ENCODE measurements around the gene ARHGAP22.

ARHGAP22 gene

DNA sequence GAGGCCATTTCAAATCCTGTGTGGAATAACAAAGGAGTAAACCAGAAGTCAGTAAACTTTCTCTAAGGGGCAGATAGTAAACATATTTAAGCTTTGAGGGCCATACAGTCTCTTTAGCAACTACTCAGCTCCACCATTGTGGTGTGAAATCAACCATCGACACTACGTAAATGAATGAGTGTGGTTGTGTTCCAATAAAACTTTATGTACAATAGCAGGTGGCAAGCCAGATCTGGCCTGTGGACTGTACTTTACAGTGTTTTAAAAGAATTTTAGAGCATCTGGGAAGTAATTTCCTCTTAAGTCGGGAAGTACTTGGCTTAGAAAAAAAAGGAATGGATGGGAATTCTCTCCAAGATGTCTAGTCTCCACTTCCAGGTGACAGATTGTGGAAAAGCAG, 71.3 kb downstream of the ARHGAP22 start:
- no peak for DNase-seq (ENCODE audit: low read depth)

DNA sequence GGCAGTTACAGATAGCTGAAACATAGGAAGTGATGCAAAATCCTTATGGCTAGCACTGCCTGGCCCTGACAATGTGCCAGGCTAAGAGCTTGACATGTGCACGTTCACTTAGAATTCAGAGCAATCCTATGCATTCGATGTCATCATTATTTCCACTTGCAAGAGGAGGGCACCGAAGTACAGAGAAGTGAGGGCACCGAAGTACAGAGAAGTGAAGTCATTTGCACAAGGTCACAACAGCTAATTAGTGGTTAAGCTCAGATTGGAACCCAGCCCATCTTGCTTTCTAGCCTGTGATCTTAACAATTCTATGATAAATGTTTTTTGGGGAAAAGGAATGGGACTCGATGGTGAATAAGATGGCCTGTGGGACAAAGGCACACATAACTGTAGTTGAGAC, 73.4 kb downstream of the ARHGAP22 start:
- DNase-seq (ENCODE audit: low read depth): no peak

DNA sequence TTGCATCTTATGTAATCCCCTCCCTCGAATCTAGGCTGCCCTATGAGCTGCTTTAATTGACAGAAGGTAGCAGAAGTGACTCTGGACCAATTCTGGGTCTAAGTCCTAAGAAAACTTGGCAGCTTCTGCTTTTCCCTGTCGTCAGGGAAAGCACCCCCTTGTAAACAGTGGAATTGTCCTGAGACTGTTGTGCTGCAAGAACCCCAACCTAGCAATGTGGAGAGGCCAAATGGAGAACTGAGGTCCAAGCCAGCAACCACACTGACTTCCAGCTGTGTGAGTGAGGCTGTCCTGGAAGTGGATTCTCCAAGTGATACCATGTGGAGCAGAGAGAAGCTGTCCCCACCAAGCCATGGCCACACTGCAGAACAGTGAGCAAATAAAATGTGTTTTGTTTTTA, 75.5 kb downstream of the ARHGAP22 start:
- DNase-seq (ENCODE audit: low read depth): no peak

DNA sequence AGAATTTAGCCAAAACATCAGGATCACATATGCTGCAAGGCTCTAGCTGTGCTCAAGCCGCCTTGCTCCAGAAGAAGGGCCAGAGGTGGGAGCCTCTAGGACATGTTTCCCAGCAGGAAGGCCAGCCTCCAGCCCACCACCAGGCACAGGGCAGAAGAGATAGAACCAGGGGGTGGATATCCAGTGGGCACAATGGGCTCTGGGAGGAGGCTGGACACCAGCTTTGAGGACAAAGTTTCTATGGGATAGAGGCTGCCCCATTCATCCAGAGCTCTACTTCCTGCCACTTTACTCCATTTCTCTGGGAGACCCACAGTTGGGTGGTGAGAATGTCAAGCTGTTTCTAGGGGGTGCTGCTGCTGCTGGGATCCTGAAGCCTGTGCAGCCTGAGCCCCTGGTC, 77.1 kb downstream of the ARHGAP22 start:
- DNase-seq (ENCODE audit: low read depth): no peak

DNA sequence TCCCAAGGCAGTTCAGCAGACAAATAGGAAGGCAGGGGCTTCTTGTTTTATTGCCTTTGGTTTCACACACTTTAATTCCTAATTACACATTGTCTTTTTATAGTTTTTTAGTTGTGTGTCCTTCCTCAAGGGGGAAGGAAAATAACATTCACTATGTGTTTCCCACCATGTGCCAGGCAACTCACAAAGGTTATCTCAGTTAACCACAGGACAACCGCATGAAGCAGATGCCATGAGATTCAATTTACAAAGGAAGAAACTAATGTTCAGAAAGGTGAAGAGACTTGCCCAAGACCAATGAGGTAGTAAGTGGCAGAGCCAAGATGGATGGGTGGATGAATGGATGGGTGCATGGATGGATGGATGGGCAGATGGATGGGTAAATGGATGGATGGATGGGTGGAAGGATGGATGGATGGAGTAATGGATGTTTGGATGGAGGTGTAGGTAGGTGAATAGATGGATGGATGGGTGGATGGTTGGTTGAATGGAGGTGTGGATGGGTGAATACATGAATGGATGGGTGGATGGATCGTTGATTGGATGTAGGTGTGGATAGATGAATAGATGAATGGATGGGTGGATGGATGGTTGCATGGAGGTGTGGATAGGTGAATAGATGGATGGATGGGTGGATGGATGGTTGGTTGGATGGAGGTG, 77.9 kb downstream of the ARHGAP22 start:
- no peak for DNase-seq (ENCODE audit: low read depth)

DNA sequence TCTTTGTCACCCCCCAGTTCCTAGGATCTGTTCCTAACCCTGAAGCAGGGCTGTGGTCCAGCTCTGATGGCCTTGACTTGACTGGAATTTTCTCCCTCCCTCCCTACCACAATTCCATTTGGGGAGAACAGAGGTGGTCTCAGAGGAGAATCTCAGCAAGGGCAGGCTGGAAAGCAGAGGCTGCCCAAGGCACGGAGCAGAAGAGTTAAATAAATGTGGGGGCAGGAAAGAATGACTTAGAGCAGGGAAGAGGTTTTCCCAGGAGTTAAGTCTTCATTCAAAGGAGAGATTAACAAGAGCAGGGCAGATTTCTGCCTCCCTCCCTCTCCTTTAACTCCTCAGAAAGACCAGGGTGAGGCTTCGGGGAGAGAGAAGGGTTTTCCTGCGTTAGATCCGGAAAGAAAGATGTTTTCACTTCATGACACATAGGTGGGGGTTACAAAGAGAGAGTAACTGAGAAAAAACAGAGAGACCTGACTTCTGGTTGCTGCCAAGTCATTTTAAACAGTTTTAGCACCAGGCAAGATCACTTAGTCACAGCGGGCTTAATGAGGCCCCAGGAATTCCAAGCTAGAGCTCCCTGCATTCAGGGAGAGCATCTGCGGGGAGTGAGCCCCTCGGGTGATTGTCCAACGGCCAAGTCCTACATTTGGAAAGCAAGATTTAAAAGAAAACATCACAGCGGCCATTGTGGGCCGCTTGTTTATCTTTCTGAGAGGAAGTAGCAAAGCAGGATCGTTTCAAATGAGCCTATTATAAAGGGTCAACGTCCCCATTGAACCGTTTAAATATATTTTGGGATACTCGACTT, 78.7 kb downstream of the ARHGAP22 start:
- peak; percentile 57 for DNase-seq (ENCODE audit: low read depth)

DNA sequence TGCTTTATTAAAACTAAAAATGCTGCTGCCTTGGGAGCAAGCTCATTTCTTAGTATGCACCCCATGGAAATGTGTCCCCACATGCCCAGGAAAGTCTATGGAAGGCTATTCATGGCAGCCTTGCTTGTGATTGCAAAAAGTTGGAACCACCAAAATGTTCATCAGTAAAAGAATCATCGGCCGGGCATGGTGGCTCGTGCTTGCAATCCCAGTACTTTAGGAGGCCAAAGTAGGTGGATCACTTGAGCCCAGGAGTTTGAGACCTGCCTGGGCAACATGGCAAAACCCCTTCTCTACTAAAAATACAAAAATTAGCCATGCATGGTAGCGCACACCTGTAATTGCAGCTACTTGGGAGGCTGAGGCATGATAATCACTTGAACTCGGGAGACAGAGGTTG, 79.8 kb downstream of the ARHGAP22 start:
- DNase-seq (ENCODE audit: low read depth): no peak

DNA sequence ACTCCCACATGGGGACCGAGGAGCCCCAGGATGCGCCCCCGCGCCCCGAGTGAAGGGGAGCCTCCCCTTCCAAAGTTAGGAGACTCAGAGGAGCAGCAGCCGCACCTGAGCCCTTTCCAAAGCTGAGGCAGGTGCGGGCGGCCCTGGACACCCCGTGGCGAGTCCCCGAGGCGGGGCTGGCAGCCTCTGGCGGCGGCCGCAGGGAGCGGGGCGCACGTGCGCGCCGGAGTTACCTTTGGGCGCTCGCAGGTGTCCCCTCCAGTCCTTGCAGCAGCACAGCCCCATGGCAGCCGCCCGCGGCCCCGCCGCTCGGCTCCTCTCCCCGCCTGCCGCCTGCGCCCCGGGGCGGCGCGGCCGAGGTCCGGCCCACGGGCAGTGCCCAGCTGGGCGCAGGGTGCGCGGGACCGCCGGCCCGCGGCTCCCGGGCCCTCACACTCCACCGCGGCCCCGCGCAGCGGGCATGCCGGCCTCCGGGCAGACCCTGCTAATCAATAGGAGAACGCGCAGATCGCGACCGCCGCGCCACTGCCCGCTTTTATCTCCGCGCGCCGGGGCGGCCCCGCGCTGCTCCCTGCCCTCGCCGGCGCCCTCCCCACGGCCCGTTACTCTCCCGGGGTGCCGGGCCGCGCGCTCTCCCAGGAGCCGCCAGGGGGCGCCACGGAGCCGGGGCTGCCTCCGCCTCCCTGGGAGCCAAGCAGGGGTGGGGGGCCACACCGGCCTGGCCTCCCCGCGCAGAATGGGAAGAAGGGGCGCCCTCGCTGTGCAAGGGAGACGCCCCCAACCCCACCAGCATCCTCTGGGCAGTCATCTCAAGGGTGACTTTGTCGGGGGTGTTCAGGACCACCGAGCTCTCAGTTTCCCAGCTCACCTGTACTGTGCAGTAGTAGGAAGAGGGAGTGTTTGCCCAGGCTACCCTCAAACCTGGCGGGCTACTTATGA, 80.8 kb downstream of the ARHGAP22 start:
- DNase-seq (ENCODE audit: low read depth): no peak

DNA sequence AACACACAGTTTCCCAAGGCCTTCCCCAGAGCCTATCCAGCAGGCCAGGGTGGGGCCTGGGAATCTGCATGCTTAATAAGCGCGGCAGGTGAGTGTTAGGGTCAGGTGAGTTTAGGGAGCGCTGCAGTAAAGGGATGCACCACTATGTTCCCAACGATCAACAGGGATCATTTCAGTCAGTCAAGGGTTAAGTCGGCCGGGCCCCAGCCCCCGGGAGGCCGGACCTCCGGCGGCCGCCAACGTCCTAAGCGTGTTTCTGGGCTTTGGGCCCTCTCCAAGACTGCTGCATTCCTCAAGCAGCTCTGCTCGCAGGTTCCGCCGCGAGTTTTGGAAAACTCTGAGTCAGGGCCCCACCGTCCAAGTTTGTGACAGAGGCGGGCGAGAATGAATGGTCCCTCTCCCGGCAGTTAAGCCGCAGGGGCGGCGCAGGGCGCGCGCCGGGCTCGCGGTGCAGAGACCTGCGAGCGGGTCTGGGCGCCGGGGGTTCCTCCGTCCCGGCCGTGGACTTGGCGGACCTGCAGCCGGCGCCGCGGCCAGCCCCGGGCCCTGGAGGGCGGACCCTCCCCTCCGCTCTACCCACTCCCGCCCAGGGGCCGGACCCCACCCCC, 81.6 kb downstream of the ARHGAP22 start:
- DNase-seq (ENCODE audit: low read depth): peak; percentile 56

DNA sequence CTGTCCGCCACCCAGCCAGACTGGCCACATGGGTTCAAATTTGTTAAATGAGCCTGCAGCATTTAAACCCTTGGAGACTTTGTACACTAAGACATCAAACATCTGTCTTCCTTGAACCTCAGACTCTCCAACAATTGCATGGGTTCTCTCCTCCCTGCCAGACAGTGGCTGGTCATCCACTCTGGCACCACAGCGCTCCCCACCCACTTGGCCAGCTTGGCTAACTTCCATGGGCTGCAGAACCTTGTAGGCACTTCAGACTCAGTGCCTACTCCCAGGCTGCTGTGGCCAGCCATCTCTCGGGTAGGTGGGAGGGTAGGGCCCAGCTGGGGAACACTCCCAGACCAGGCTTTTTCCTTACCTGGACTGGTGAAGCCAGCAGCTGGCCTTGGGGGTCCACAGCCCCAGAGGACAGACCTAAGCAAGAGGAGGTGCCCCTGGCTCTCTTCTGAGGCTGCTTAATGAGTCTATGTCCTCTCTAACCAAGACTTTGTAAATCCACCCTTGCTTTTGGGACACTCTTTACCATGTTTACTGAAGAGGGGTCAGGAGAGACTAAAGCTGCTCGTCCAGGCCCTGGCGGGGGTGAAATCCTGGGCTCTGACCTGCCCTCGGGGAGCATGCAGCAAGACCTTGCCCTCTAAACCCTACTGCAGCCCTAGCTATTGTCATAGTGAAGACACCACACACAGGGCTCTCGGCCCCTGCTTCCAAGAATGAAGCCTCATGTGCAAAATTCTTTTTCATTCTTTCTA, 82.7 kb downstream of the ARHGAP22 start:
- DNase-seq (ENCODE audit: low read depth): no peak

DNA sequence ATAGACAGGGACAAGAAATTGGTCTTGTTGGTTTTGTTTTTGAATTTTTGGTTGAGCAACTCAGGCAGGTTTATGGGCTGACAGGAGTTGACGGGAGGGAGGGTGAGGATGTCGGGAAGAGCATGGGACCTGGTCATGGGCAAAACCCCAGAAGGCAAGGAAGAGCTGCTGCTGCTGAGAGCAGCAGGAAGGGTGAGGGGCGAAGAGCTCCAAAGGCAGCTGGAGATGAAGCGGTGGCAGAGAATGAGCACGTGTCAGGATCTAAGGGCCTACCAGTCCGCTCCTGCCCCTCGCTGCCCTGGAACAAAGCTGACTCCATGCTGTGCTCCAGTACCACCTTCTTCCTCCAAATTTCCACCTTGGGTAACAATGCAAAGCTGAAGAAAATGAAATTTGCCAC, 84.3 kb downstream of the ARHGAP22 start:
- DNase-seq (ENCODE audit: low read depth): no peak

DNA sequence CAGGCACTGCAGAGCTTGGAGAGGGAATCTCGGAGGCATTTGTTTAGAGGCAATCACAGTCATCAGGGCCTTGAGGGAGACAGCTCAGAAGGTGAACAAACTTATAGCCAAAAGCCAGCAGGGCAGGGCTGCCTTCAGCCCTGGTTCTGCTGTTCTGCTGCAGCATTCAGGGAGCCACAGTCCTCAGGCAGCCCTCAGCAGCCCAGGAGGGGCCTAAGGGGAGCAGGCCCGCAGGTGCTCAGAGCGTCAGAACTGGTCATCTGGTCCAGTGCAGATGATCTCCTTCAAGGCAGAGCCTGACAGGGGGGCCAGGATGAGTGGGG, 84.7 kb downstream of the ARHGAP22 start:
- no peak for DNase-seq (ENCODE audit: low read depth)

DNA sequence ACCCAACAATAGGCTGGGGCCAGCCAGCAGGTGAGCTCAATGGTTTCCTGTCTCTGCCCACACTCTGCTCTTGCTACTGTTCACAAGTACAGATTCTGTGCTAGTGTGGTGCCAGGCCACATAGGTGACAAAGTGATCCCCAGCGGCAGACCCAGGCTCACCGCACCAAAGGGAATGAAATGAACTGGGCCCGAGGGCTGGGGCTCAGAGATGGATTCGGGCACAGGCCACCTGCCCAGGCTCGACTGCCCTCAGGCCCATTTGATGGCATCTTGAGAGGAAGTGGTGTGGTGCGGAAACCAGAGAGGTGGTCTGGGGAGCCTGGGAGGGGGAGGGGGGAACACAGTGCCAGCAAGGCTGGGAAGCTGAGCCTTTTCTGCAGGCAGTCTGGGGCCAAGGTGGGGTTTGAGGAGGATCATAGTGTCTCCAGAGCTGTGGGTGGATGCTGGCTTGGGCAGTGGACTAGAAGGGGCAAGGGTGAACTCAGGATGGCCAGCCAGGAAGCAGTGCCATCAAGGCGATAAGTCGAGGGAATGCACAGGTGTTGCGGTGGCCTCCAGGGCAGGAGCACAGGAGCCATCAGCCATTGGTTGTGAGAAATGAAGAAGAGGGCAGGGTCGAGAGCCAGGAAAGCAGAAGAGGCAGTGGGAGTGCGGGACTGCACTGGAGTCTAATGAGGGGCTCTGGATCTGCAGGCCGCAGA, 85.2 kb downstream of the ARHGAP22 start:
- no peak for DNase-seq (ENCODE audit: low read depth)

DNA sequence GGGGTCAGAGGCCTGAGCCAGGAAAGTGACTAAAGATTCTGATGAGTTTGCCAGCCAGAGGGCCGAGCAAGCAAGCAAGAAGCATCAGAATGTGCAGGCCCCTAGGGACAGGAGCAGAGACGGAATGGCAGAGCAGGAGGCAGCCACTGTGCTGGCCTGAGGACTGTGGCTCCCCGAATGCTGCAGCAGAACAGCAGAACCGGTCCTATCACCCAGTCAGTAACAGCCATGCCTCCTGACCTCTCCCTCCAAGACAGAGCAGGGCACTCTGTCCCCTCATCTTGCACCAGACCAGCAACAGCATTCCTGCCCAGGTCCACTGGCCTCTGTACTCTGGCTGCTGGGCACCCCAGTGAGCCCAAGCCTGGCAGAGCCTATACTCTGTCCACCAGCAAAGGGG, 85.9 kb downstream of the ARHGAP22 start:
- DNase-seq (ENCODE audit: low read depth): no peak

DNA sequence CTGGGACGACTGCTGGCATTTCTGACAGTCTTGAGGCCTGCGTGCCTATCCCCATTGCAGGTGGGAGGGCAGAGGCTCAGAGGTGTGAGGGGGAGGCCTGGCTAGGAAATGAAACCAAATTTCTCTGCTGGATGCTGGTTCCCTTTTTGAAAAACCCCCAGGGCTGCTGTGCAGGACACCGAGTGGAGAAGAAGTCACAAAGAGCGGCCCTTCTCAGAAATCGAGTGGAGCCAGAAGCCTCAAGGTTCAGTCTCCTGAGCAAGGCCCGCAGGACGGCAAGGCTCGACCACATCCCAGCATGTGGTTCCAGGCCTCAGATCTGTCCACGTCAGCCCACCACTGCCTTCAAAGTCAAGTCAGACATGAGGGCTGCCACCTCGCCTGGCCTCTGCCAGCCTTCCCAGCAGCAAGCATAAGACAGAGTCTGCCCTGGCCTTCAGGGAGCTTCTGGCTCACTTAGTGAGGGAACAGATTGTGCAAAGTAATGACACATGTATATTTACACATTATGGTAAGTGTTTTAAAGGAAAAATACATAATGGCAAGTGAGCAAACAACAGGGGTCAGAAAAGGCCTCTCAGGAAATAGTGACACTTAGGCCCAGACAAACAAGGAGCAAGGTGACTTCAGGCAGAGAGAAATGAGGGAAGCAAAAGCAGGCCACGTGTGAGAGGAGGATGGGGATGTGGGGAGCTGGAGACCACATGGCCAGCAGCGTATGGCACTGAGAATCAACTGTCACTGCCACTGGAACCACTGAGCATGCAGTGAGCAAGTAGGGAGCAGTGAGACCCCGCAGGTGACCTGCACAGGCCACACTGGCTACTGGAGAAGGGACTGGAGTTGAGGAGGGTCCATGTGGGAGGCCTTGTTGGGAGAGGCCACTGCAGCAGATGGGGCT, 86.7 kb downstream of the ARHGAP22 start:
- DNase-seq (ENCODE audit: low read depth): no peak

DNA sequence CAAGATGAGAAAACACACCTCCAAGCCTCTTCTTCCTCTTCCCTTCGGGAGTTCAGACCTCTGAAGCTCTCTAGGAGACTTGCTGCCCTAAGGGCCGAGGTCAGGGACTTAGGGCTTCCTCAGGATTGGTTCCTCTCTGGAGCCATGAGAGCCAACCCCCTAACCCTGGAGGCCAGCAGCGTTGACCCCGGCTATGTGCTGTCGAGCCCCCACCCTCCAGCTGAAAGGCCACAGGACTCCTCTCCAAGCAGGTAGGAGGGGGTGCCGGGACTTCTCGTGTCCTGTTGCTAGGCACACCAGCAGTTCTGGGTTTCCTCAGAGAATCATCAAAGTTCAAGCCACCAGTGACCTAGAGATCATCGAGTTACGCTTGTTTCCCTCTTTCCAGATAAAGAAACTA, 87.4 kb downstream of the ARHGAP22 start:
- DNase-seq (ENCODE audit: low read depth): no peak

DNA sequence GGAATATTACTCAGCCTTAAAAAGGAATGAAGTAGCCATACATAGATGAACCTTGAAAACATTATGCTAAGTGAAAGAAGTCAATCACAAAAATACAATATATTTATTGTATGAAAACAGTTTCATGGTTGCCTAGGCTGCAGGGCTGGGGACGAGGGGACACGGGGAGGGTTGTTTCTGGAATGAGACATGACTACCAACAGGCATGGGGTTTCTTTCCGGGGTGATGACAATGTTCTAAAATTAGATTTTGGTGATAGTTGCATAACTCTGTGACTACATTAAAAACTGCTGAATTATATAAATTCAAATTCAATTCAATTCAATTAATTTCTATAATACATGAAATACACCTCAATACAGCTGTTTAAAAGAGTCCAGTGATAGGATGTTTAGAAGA, 88.0 kb downstream of the ARHGAP22 start:
- DNase-seq (ENCODE audit: low read depth): no peak

DNA sequence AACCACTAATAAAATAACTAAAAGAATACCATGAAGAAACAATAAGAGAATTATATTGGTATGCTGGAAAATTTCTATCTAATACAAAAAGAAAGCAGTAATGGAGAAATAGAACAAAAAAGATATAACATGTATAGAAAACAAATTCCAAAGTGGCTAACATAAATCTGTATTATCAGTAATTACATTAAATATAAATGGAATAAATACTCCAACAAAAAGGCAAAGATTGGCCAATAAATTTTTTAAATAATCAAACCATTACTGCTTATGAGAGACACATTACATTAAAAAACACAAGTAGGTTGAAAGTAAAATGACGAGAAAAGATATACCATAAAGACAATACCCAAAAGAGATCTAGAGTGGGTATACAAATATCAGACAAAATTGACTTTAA, 90.0 kb downstream of the ARHGAP22 start:
- no peak for DNase-seq (ENCODE audit: low read depth)

DNA sequence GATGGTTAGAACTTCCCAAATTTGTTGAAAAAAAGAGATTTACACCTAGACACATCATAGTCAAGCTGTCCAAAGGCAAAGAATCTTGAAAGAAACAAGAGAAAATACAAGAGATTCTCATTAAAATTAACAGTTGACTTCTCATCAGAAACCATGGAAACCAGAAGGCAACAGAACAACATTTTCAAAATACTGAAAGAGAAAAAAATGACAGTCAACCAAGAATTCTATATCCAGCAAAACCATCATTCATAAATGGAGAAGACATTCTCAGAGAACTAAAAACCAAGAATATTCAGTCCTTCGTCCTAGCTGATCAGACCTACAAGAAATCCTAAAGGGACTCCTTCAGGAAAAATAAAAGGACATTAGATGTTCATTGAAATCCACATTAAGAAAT, 90.6 kb downstream of the ARHGAP22 start:
- no peak for DNase-seq (ENCODE audit: low read depth)

DNA sequence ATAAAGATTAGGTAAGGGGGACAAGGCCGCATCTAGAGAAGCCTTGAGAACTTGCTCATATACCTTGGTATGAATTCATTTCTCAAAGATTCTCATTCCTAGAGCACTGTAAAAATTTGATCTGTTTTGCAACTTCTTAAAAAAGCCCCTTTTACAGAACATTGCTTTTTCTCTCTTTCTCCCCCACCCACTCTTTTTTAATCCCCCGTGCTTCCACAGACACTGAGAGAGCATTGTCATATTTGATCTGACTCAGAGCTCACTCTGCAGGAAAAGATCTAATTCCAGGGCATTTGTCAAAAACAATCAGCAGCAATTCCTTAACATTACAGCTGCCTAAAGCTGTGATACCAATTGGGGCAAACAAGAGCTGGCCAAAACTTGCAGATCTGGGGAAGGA, 92.0 kb downstream of the ARHGAP22 start:
- DNase-seq (ENCODE audit: low read depth): no peak
